Stimulated activated CD8-positive, alpha-beta memory T cell treated with anti-CD3 and anti-CD28 coated beads, Interleukin-12 subunit alpha, Interleukin-12 subunit beta, amount 100 ng/mL, for 4 hours (primary cell): ENCODE measurements around the gene KDSR.
"Not testable (repeated sequence)": the region's sequence is repeated elsewhere in the genome, so short reads cannot be mapped to it uniquely, and the experiment has no call there.

Experiments
- DNase-seq: peaks from one replicate; pipeline ENCODE4 v3.0.0-alpha.2; 2020; ENCODE audit warnings: low read depth

The KDSR gene

DNA sequence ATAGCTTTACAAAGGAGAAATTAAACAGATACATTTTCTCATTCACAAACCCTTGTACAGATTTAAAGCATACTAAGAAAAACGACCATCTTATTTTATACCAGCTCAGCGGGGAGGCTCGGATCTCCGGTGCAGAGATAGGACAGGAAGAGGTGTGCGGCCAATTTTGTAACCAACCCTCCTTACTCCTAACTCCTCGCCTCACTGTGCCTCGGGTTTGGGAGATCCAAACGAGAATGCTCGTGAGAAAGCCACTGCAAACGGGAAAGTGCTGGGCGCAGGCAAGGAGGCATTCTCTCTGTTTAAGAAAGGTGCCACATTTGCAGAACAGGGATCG is 1.2 kb downstream of the KDSR start:
- no peak for DNase-seq

DNA sequence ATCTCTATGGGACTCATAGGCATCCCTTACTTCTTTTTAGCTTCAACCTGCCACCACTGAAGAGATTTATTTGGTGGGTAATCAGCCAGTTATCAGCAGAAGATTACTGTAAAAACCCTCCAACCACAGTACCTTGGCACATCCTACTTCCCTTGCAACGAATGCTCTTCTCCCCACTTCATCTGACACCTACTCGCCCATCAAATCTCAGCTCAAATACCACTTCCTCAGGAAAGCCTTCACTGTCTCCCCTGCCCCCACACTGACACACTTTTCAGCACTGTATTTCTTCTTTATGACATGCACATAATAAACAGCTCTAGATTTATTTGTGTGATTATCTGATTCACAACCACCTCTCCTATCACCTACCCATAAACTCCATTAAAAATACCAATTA is 3.1 kb downstream of the KDSR start:
- DNase-seq, result no peak

GRCh38 chr18:63363420-63363819 is 3.6 kb downstream of the KDSR start:
- not testable (repeated sequence) for DNase-seq

GRCh38 chr18:63356272-63356896 is 10.6 kb downstream of the KDSR start:
- no peak for DNase-seq

DNA sequence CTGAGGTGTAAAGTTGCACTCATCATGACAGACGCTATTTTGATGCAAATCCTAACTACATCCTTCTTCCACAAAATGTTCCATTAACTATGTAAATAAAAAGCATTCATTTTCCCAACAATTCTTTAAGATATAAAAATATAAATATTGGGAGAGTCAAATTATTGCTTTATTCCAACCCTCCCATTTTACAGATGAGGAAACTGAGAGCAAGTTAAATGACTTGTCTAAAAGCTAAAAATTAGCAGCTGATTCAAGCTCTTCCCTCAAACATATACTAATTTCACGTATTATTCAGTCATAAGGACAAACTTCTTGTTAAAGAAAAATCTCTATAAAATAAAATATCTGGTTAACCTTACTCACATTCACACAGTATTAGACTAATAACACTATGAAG is 16.8 kb downstream of the KDSR start:
- DNase-seq, result no peak

GRCh38 chr18:63348508-63349136 is 18.4 kb downstream of the KDSR start:
- DNase-seq, result no peak

DNA sequence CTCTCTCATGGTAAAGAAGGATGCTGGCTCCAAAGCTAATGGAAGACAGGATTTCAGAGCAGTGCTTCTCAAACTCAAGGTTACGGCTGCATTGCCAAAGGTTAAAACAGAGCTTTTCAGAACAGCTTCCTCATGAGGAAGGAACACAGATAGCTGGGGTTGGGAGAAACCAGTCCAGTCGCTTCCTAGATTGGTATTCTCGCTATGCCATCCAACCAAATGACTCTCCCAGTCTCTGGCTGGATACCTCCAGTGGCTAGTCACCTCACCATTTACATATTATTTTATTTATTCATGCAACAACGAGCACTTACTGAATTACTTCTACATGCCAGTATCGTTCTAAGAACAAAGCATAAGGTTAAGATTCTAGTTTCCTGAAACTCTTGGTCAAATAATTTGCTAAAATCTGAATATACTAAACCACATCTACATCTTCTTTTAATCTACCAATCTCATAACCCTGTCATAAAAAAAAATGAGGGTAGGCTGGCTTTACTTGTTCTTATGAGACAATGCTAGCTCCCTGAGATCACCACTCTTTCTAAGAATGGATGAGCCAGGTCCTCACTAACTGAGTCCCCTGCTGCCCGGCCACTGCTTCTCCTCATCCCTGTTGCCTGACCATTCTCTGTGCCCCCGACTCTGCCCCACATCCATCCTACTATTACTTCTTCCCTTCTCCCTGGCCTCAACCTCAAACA is 20.4 kb downstream of the KDSR start:
- DNase-seq, result no peak

- no peak for DNase-seq
Observed at GRCh38 chr18:63346031-63346430, 21.0 kb downstream of the KDSR start.

- DNase-seq, result no peak
Observed at GRCh38 chr18:63344918-63345317, 22.1 kb downstream of the KDSR start.

DNA sequence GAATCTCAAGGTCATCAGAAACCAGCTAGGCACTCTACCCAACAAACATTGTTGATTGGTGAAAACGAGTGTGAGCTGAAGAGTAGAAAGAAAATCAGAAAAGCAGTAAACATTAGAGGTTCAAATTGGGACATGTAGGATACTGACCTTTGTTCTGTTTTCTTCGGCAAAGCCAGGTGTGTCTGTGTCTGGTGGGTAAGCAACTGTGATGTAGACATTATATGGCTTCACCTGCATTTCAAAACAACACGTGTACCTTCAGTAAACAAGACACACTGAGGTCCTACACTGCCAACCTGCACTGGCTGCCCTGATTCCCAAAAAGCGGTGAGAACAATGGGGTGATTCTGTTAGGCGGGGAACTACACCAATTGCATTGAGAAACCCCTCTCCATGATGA is 22.7 kb downstream of the KDSR start:
- no peak for DNase-seq

DNA sequence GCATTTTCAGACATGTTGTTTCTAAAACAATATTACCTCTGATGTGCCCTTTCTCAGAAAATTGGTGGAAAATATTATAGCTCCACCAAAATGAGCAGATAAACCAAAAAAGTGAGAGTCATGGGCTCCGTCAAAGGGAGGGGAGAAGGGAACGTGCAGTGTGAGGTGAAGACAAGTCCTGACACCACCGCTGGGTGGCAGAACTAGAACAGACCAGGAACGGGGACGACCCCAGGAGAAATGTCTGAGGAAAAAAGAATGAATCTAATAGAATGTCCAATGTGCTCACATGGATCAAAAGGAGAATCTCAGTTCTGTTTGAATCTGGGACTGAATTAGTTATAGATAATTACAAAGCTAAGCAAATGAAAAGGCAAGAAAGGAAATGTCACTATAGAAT is 24.8 kb downstream of the KDSR start:
- DNase-seq, result no peak

DNA sequence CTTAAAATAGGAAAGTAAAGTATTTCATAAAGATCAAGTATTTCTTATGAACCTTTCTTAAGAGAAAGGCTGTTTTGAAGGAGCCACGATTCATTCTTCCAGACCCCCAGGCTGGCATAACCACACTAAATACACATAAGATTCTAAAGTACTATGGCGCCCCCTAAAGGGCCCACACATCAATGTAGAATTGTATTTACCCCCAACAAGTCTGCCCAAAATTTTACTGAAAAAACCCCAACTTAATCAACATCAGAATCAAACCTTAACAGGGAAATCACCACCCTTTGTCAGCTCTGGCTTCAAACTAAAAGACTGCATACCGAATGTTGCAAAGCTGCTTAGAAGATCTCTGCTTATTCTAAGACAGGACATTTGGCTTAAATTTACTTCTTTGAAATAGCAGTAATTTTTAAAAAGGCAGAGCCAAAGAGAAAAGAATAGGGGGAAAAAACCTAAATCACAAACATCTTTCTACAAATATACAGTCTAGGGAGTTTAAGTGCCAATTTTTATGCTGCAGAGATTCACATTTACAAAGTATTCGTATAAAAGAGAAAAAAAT is 27.0 kb downstream of the KDSR start:
- DNase-seq, result no peak

DNA sequence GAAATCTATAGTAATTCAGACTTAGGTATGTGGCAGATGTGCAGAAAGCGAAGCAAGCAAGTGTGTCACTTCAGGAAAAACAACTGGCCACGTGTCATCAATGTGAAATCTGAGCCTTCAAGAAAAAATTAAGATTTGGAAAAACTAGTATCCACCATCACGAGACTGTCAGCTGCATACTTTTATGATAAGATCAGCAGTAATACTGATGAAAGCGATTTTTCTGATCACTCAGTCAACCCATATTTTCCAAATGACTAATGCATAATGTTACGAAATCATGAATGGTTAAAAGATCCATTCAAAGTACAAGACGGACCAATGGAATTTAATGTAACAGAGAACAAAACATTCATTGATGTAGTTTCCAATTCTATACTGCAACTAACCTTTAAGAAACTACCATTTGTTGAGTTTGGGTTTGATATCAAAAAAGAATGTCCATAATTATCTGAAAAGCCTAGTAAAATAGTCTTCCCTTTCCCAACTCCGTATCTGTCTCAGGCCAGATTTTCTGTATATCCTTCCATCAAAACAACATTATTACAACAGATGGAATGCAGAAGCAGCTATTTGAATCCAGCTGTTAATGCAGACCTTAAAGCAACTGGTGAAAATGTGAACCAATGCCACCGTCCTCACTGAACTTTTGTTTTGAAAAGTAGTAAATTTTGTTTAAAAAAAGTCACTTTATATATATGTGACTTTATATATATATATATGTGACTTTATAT is 30.5 kb downstream of the KDSR start:
- DNase-seq, result no peak

- no peak for DNase-seq
Observed at GRCh38 chr18:63331105-63331504, 35.9 kb downstream of the KDSR start.

GRCh38 chr18:63329431-63330145 is 37.4 kb downstream of the KDSR start:
- DNase-seq, result no peak

- DNase-seq, result no peak
Observed at GRCh38 chr18:63326011-63326410, 41.0 kb downstream of the KDSR start.

GRCh38 chr18:63325086-63325686 is 41.8 kb downstream of the KDSR start:
- DNase-seq, result no peak

- DNase-seq, result no peak
Observed at GRCh38 chr18:63322908-63323634, 43.9 kb downstream of the KDSR start.

GRCh38 chr18:63322206-63322605 is 44.8 kb downstream of the KDSR start:
- no peak for DNase-seq

- no peak for DNase-seq
Observed at GRCh38 chr18:63321291-63321690, 45.7 kb downstream of the KDSR start.

DNA sequence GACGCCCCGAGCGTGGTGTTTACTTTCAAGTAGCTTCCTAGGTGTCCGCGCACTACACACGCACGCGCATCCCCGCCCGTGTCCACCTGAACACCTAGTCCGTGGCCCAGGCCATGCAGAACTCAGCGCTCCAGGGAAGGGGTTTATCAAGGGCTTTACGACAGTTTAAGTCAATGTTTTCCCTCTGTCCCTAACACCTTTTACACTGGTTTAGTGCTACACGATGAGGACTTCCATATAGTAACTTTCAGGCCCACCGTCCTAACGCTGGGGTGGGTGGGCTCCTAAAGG is 46.1 kb downstream of the KDSR start:
- no peak for DNase-seq
